ENCODE data around the gene FUT6.
"Not testable (repeated sequence)": the region's sequence is repeated elsewhere in the genome, so short reads cannot be mapped to it uniquely, and the experiment has no call there.

Gene FUT6

GRCh38 chr19:5850743-5851293, 11.3 kb upstream of the FUT6 start:
- Histone ChIP-seq H3K27me3 (ENCODE audit: insufficient read depth, low read length) (peaks cover 2% of the 10 kb centered on the region; the same call in 1 of the 2 replicates), H2AFZ (ENCODE audit: low read length) (no peak overlapping the region), H3K4me3 (ENCODE audit: low read depth, low read length, poor library complexity, severe bottlenecking) (no peak overlapping the region), H3K36me3 (ENCODE audit: insufficient read depth, low read length) (no peaks in the 10 kb centered on the region), H3K27ac (ENCODE audit: low read depth, low read length, poor library complexity, severe bottlenecking) (no peak overlapping the region), H3K9ac (ENCODE audit: low read length) (no peak overlapping the region), H4K20me1 (ENCODE audit: insufficient read depth, low read length) (no peaks in the 10 kb centered on the region), H3K4me1 (ENCODE audit: insufficient read depth, low read length, severe bottlenecking) (no peaks in the 10 kb centered on the region), H3F3A (ENCODE audit: insufficient read depth, low read length) (no peaks in the 10 kb centered on the region), H3K9me2 (ENCODE audit: low read depth, low read length) (no peaks in the 10 kb centered on the region), H3K4me2 (ENCODE audit: low read length) (no peak overlapping the region), H3K9me3 (ENCODE audit: low read length) (no peaks in the 10 kb centered on the region), H3K79me2 (ENCODE audit: insufficient read depth, low read length) (no peaks in the 10 kb centered on the region)
- TF ChIP-seq EZH2 (IDR thresholded peaks at IDR 0.05; ENCODE audit: borderline replicate concordance, low read length), result no peak
- no peak for TF ChIP-seq CTCF (IDR thresholded peaks at IDR 0.05; ENCODE audit: low read length)

GRCh38 chr19:5850189-5850588, 10.7 kb upstream of the FUT6 start:
- Histone ChIP-seq H3K9ac (ENCODE audit: low read length) (no peak overlapping the region), H3K9me3 (ENCODE audit: low read length) (no peaks in the 10 kb centered on the region), H3K9me2 (ENCODE audit: low read depth, low read length) (no peaks in the 10 kb centered on the region), H3K79me2 (ENCODE audit: insufficient read depth, low read length) (no peaks in the 10 kb centered on the region), H4K20me1 (ENCODE audit: insufficient read depth, low read length) (no peaks in the 10 kb centered on the region), H3F3A (ENCODE audit: insufficient read depth, low read length) (no peaks in the 10 kb centered on the region), H3K27ac (ENCODE audit: low read depth, low read length, poor library complexity, severe bottlenecking) (no peak overlapping the region), H3K4me3 (ENCODE audit: low read depth, low read length, poor library complexity, severe bottlenecking) (no peak overlapping the region), H3K27me3 (ENCODE audit: insufficient read depth, low read length) (peaks cover 1% of the 10 kb centered on the region; the same call in 1 of the 2 replicates), H3K4me2 (ENCODE audit: low read length) (no peak overlapping the region), H3K36me3 (ENCODE audit: insufficient read depth, low read length) (no peaks in the 10 kb centered on the region), H2AFZ (ENCODE audit: low read length) (no peak overlapping the region), H3K4me1 (ENCODE audit: insufficient read depth, low read length, severe bottlenecking) (no peaks in the 10 kb centered on the region)
- no peak for TF ChIP-seq EZH2 (IDR thresholded peaks at IDR 0.05; ENCODE audit: borderline replicate concordance, low read length)
- no peak for TF ChIP-seq CTCF (IDR thresholded peaks at IDR 0.05; ENCODE audit: low read length)

- not testable (repeated sequence) for H2AFZ ChIP-seq (ENCODE audit: low read length); H4K20me1 ChIP-seq (ENCODE audit: insufficient read depth, low read length); H3K79me2 ChIP-seq (ENCODE audit: insufficient read depth, low read length); H3K9me2 ChIP-seq (ENCODE audit: low read depth, low read length); H3K4me2 ChIP-seq (ENCODE audit: low read length); H3K27me3 ChIP-seq (ENCODE audit: insufficient read depth, low read length); H3K4me1 ChIP-seq (ENCODE audit: insufficient read depth, low read length, severe bottlenecking); H3K36me3 ChIP-seq (ENCODE audit: insufficient read depth, low read length); H3K9me3 ChIP-seq (ENCODE audit: low read length); H3K9ac ChIP-seq (ENCODE audit: low read length); H3F3A ChIP-seq (ENCODE audit: insufficient read depth, low read length); H3K27ac ChIP-seq (ENCODE audit: low read depth, low read length, poor library complexity, severe bottlenecking); H3K4me3 ChIP-seq (ENCODE audit: low read depth, low read length, poor library complexity, severe bottlenecking)
Measured at GRCh38 chr19:5848621-5849020, 9.1 kb upstream of the FUT6 start.

- not testable (repeated sequence) for H3K9ac ChIP-seq (ENCODE audit: low read length); H3K4me2 ChIP-seq (ENCODE audit: low read length); H3K9me3 ChIP-seq (ENCODE audit: low read length); H2AFZ ChIP-seq (ENCODE audit: low read length); H3K4me1 ChIP-seq (ENCODE audit: insufficient read depth, low read length, severe bottlenecking); H4K20me1 ChIP-seq (ENCODE audit: insufficient read depth, low read length); H3K27me3 ChIP-seq (ENCODE audit: insufficient read depth, low read length); H3K4me3 ChIP-seq (ENCODE audit: low read depth, low read length, poor library complexity, severe bottlenecking); H3K27ac ChIP-seq (ENCODE audit: low read depth, low read length, poor library complexity, severe bottlenecking); H3F3A ChIP-seq (ENCODE audit: insufficient read depth, low read length); H3K9me2 ChIP-seq (ENCODE audit: low read depth, low read length); H3K36me3 ChIP-seq (ENCODE audit: insufficient read depth, low read length); H3K79me2 ChIP-seq (ENCODE audit: insufficient read depth, low read length)
Measured at GRCh38 chr19:5847846-5848245, 8.3 kb upstream of the FUT6 start.
